Measurements from ENCODE around the gene PECR.
"Not testable (repeated sequence)": the region's sequence is repeated elsewhere in the genome, so short reads cannot be mapped to it uniquely, and the experiment has no call there.

PECR gene

GRCh38 chr2:216090369-216090786, 8.8 kb upstream of the PECR start:
- peak overlapping the region; percentile 20 for H3K27ac Mint-ChIP-seq
- DNase-seq (ENCODE audit: low spot score), result no peak
- H3K4me3 Mint-ChIP-seq, result no peak overlapping the region
- peaks cover 9% of the 10 kb centered on the region for H3K36me3 Mint-ChIP-seq (ENCODE audit: low read depth)
- no peaks in the 10 kb centered on the region for H3K9me3 Mint-ChIP-seq
- H3K27me3 Mint-ChIP-seq (ENCODE audit: low read depth), result no peaks in the 10 kb centered on the region
- peaks cover 22% of the 10 kb centered on the region for H3K4me1 Mint-ChIP-seq (ENCODE audit: low read depth)

DNA sequence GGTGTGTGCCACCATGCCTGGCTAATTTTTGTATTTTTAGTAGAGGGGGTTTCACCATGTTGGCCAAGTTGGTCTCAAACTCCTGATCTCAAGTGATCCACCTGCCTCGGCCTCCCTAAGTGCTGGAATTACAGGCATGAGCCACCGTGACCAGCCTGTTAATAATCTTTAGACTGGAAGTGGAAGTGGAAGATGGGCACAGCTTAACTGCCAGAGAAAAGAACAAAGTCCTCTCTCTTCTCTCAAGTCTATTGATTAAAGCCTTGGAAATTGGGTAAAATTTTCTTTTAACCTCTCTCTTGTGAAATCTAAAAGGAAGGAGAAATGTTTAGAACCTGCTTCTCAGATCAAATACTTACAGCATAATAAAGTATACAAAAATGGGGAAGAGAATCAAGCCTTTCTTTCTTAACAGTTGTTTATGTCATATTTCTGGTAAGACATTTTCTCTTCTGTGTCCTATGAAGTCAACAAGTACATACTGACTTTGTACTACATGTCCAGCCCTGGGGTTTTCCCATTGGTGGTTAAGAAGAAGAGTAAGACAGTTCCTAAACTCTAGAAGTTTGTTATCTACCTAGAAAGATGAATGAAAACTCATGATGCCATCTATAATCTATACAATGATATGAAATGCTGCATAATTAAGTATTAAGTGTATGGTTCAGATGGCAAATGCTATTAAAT, 4.7 kb upstream of the PECR start:
- Mint-ChIP-seq H3K36me3 (ENCODE audit: low read depth) (peaks cover 15% of the 10 kb centered on the region), H3K9me3 (no peaks in the 10 kb centered on the region), H3K27ac (peak overlapping the region; percentile 51), H3K27me3 (ENCODE audit: low read depth) (no peaks in the 10 kb centered on the region), H3K4me3 (no peak overlapping the region), H3K4me1 (ENCODE audit: low read depth) (peaks cover 50% of the 10 kb centered on the region)
- DNase-seq (ENCODE audit: low spot score), result no peak

DNA sequence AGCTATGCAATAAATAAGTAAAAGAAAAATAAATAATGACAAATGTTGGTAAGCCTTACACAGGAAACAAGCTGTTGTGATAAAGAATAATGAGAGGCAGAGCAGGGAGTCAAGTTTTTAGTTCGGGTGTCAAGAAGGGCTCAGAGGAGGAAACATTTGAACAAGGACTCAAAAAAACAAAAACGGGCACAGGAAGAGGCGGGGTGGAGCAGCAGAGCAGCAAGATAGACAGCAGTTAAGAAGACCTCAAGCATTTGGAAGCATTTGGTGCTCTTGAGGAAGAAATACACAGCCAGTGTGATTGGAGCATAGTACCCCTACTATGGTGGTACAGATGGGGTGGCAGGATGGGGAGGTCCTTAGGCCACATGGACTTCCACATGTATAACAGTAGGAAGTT, 2.9 kb upstream of the PECR start:
- H3K4me3 Mint-ChIP-seq, result peak overlapping the region; percentile 96

DNA sequence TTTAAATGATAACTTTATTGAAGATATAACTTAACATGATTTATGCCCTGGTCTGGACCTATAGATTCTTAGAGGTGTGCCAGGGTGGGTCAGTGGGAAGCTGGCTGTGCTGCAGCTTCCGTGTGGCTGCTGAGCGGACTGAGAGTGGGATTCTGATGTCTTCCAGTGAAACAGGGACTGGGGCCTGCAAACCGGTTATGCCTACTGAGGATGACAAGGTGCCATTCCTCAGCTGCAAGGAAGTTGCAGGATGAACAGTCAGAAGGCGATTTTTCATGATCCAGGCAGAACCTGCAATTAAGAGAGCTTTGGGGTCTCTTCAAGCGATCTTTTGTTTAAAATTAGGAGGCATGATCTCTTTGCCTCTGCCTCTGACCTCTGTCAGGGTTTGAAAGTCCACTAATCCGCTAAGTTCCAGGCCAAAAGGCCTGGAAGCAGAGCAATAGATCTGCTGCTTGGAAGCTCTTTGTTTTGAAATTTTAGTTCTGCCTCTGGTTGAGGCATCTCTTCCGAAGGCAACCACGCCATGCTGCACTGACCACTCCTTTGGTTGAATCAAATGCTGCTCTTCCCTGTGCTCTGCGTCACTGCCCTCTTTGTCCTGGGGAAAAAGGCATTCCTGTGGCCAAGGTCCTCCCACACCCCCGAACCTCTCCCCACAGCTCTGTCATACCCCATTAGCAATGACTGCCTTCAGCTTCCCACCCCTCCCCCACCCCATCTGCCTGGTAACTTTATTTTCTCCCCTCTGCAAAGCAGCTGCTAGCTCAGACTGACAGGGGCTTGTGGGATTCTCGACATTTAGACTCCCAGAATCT, 2.1 kb upstream of the PECR start:
- no peaks in the 10 kb centered on the region for H3K27me3 Mint-ChIP-seq (ENCODE audit: low read depth)
- H3K9me3 Mint-ChIP-seq, result no peaks in the 10 kb centered on the region
- peak overlapping the region; percentile 96 for H3K4me3 Mint-ChIP-seq
- no peak for DNase-seq (ENCODE audit: low spot score)
- H3K36me3 Mint-ChIP-seq (ENCODE audit: low read depth), result peaks cover 12% of the 10 kb centered on the region
- peaks cover 50% of the 10 kb centered on the region for H3K4me1 Mint-ChIP-seq (ENCODE audit: low read depth)
- peak overlapping the region; percentile 87 for H3K27ac Mint-ChIP-seq

More for the DNA sequence above, 2.9 kb upstream of the PECR start:
- no peak for DNase-seq (ENCODE audit: low spot score)
- H3K27ac Mint-ChIP-seq, result peak overlapping the region; percentile 87
- H3K36me3 Mint-ChIP-seq (ENCODE audit: low read depth), result peaks cover 15% of the 10 kb centered on the region
- H3K4me1 Mint-ChIP-seq (ENCODE audit: low read depth), result peaks cover 47% of the 10 kb centered on the region
- H3K27me3 Mint-ChIP-seq (ENCODE audit: low read depth), result no peaks in the 10 kb centered on the region
- no peaks in the 10 kb centered on the region for H3K9me3 Mint-ChIP-seq

GRCh38 chr2:216082805-216083204, 1.2 kb upstream of the PECR start:
- Mint-ChIP-seq H3K36me3 (ENCODE audit: low read depth) (peaks cover 12% of the 10 kb centered on the region), H3K27me3 (ENCODE audit: low read depth) (no peaks in the 10 kb centered on the region), H3K9me3 (no peaks in the 10 kb centered on the region), H3K4me3 (peak overlapping the region; percentile 96), H3K4me1 (ENCODE audit: low read depth) (peaks cover 51% of the 10 kb centered on the region), H3K27ac (peak overlapping the region; percentile 87)
- no peak for DNase-seq (ENCODE audit: low spot score)

DNA sequence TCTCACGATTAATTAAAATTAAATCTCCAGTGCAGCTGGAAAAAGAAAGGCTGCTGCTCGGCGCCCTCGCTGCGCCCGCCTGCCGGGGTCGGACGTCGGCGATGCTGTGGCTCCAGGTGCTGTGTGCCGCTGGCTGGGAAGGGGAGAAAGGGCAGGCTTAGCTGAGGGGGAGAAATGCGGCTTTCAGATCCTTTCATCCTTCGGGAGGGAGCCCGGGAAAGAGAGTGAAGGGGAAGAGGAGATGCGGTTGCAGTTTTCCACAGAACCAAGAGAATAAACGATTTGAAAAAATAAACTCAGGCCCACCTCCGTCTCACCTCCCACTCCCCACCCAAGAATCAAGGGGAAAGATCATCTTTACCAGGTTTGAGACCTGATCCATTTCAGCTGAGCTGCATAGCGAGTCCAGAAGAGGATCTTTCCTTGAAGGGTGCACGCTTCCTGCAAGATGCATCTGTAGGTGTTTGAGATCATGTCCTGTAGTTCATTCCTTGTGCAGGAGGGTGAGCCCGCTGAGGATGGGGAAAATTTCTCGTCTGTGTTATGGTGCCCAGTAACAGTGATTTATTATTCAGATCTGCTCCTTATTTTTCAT, 605 bp upstream of the PECR start:
- no peaks in the 10 kb centered on the region for H3K27me3 Mint-ChIP-seq (ENCODE audit: low read depth)

DNA sequence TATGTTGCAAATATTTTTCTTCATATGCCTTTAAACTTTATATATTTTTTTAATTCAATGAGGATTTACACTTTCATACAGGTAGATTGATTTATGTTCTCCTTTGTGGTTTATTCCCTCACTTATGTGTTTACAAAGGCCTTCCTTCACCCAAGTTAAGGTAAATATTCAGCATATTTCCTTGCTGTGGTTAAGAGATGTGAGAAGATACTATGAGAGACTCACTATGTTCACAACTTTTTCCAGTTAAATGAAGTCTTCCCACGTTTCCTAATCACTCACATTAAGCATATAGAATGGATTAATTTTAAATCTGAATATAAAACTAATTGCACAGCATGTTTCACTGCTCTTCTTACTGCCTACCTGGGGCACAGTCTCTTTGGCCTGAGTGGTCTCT, 597 bp downstream of the PECR start:
- Mint-ChIP-seq H3K36me3 (ENCODE audit: low read depth) (peaks cover 10% of the 10 kb centered on the region), H3K4me3 (peak overlapping the region; percentile 96), H3K9me3 (no peaks in the 10 kb centered on the region), H3K27ac (peak overlapping the region; percentile 83), H3K27me3 (ENCODE audit: low read depth) (no peaks in the 10 kb centered on the region), H3K4me1 (ENCODE audit: low read depth) (peaks cover 44% of the 10 kb centered on the region)
- no peak for DNase-seq (ENCODE audit: low spot score)

More for the DNA sequence above, 605 bp upstream of the PECR start:
- Mint-ChIP-seq H3K36me3 (ENCODE audit: low read depth) (peaks cover 12% of the 10 kb centered on the region), H3K4me1 (ENCODE audit: low read depth) (peaks cover 49% of the 10 kb centered on the region), H3K4me3 (peak overlapping the region; percentile 96), H3K27ac (peak overlapping the region; percentile 87), H3K9me3 (no peaks in the 10 kb centered on the region)
- DNase-seq (ENCODE audit: low spot score), result no peak

- not testable (repeated sequence) for DNase-seq (ENCODE audit: low spot score); H3K27me3 Mint-ChIP-seq (ENCODE audit: low read depth); H3K27ac Mint-ChIP-seq; H3K9me3 Mint-ChIP-seq
- Mint-ChIP-seq H3K36me3 (ENCODE audit: low read depth) (peaks cover 15% of the 10 kb centered on the region), H3K4me3 (peak overlapping the region; percentile 96), H3K4me1 (ENCODE audit: low read depth) (peaks cover 48% of the 10 kb centered on the region)
These were observed 1.6 kb downstream of the PECR start for GRCh38 chr2:216080048-216080447.

DNA sequence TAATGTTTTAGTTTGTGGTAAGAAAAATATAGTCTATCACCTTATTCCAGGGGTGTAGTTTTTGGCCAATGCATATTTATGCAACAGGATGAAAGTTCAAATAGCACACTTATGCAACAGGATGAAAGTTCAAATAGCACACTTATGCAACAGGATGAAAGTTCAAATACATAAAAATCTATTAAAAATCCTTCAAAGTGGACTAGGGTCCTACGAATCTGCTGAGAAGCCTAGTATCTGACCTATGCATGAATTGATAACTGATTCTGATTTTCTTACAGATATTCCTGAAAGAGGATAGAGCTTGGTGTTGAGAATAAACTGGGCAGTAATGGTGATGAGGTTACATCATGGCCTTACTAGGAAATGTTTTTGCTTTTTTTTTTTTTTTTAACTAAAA, 2.8 kb downstream of the PECR start:
- DNase-seq (ENCODE audit: low spot score), result no peak
- H3K36me3 Mint-ChIP-seq (ENCODE audit: low read depth), result peaks cover 17% of the 10 kb centered on the region
- H3K4me3 Mint-ChIP-seq, result no peak overlapping the region
- no peaks in the 10 kb centered on the region for H3K9me3 Mint-ChIP-seq
- H3K27me3 Mint-ChIP-seq (ENCODE audit: low read depth), result no peaks in the 10 kb centered on the region
- peaks cover 48% of the 10 kb centered on the region for H3K4me1 Mint-ChIP-seq (ENCODE audit: low read depth)
- no peak overlapping the region for H3K27ac Mint-ChIP-seq

- DNase-seq (ENCODE audit: low spot score), result no peak
- no peak overlapping the region for H3K4me3 Mint-ChIP-seq
- peaks cover 20% of the 10 kb centered on the region for H3K36me3 Mint-ChIP-seq (ENCODE audit: low read depth)
- no peaks in the 10 kb centered on the region for H3K9me3 Mint-ChIP-seq
- peaks cover 32% of the 10 kb centered on the region for H3K4me1 Mint-ChIP-seq (ENCODE audit: low read depth)
- H3K27me3 Mint-ChIP-seq (ENCODE audit: low read depth), result no peaks in the 10 kb centered on the region
- H3K27ac Mint-ChIP-seq, result no peak overlapping the region
These were observed 5.8 kb downstream of the PECR start for GRCh38 chr2:216075510-216076485.

DNA sequence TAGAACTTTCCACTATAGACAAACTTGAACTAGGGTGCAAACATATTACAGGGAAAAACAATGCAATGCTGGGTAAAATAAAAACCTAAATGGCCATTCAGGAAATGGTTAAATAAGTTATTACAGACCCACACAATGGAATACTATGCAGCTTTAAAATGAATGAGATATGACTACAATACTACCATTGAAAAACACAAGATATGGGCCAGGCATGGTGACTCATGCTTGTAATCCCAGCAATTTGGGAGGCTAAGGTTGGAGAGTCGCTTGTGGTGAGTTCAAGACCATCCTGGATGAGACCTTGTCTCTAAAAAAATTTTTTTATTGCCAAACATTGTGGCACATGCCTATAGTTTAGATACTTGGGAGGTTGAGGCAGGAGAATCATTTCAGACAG, 6.8 kb downstream of the PECR start:
- H3K4me1 Mint-ChIP-seq (ENCODE audit: low read depth), result peaks cover 27% of the 10 kb centered on the region
- H3K27ac Mint-ChIP-seq, result no peak overlapping the region

GRCh38 chr2:216074380-216074779, 7.2 kb downstream of the PECR start:
- H3K4me1 Mint-ChIP-seq (ENCODE audit: low read depth), result peaks cover 27% of the 10 kb centered on the region
- H3K27me3 Mint-ChIP-seq (ENCODE audit: low read depth), result no peaks in the 10 kb centered on the region
- no peak overlapping the region for H3K4me3 Mint-ChIP-seq
- H3K9me3 Mint-ChIP-seq, result no peaks in the 10 kb centered on the region
- H3K36me3 Mint-ChIP-seq (ENCODE audit: low read depth), result peaks cover 22% of the 10 kb centered on the region
- no peak for DNase-seq (ENCODE audit: low spot score)
- H3K27ac Mint-ChIP-seq, result peak overlapping the region; percentile 28

More for the DNA sequence above, 6.8 kb downstream of the PECR start:
- H3K36me3 Mint-ChIP-seq (ENCODE audit: low read depth), result peaks cover 22% of the 10 kb centered on the region
- H3K9me3 Mint-ChIP-seq, result no peaks in the 10 kb centered on the region
- H3K27me3 Mint-ChIP-seq (ENCODE audit: low read depth), result no peaks in the 10 kb centered on the region
- H3K4me3 Mint-ChIP-seq, result no peak overlapping the region
- no peak for DNase-seq (ENCODE audit: low spot score)

GRCh38 chr2:216073773-216074172, 7.8 kb downstream of the PECR start:
- H3K4me1 Mint-ChIP-seq (ENCODE audit: low read depth), result peaks cover 30% of the 10 kb centered on the region
- no peaks in the 10 kb centered on the region for H3K27me3 Mint-ChIP-seq (ENCODE audit: low read depth)
- no peak overlapping the region for H3K4me3 Mint-ChIP-seq
- DNase-seq (ENCODE audit: low spot score), result no peak
- H3K9me3 Mint-ChIP-seq, result no peaks in the 10 kb centered on the region
- peaks cover 25% of the 10 kb centered on the region for H3K36me3 Mint-ChIP-seq (ENCODE audit: low read depth)
- no peak overlapping the region for H3K27ac Mint-ChIP-seq

Data from T-helper 2 cell treated with Interferon-gamma antibody and Interleukin-4, amounts not matched to agents 5 μg/mL and 100 μg/mL, for 36 hours (primary cell).